Measurements from ENCODE around the gene KHK.
"Not testable (repeated sequence)": the region's sequence is repeated elsewhere in the genome, so short reads cannot be mapped to it uniquely, and the experiment has no call there.

The KHK gene

DNA sequence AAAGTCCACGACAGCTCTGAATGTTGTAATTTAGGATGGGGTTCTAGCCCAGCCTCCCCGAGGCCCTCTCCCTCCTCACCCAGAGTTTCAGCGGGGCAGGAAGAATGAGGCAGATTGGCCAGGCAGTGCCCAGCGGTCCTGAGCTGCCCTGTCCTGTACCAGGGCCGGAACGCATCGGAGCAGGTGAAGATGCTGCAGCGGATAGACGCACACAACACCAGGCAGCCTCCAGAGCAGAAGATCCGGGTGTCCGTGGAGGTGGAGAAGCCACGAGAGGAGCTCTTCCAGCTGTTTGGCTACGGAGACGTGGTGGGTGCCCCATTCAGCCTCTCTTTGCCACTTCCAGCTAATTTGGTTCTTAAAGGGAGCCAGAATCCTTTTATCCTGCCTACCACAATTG is 10.8 kb downstream of the KHK start:
- no peak for DNase-seq

DNA sequence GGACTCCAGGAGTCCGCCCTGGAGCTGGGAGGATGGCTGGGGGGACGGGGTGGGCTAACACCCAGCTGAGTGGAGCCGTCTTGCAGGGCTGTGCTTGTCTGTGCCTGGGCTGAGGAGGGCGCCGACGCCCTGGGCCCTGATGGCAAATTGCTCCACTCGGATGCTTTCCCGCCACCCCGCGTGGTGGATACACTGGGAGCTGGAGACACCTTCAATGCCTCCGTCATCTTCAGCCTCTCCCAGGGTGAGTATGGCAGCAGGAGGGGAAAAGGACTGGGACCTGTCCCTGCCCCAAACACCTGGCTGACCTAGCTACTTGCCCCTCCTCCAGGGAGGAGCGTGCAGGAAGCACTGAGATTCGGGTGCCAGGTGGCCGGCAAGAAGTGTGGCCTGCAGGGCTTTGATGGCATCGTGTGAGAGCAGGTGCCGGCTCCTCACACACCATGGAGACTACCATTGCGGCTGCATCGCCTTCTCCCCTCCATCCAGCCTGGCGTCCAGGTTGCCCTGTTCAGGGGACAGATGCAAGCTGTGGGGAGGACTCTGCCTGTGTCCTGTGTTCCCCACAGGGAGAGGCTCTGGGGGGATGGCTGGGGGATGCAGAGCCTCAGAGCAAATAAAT is 12.9 kb downstream of the KHK start:
- DNase-seq, result no peak

DNA sequence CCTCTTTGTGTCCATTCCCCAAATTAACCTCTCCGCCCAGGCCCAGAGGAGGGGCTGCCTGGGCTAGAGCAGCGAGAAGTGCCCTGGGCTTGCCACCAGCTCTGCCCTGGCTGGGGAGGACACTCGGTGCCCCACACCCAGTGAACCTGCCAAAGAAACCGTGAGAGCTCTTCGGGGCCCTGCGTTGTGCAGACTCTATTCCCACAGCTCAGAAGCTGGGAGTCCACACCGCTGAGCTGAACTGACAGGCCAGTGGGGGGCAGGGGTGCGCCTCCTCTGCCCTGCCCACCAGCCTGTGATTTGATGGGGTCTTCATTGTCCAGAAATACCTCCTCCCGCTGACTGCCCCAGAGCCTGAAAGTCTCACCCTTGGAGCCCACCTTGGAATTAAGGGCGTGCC is 13.5 kb downstream of the KHK start:
- DNase-seq, result no peak

DNA sequence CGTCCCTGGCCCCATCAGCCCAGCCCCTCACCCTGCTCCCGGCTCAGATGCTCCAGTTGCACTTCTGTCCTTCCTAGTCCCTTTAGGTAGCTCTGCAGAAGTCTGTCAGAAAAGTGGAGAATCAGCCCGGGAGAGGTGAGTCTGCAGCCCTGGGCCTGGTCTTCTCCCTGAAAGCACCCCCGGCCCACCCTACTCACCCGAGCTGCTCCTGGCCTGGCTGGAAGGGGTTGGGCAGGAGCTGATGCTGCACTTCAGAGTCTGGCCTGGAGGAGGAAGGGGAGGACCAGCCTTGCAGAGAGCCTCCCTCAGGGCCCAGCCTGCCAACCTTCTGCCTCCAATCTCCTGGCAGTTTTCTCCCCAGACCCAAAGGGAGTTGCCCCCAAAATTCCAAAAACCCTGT is 15.8 kb downstream of the KHK start:
- no peak for DNase-seq

DNA sequence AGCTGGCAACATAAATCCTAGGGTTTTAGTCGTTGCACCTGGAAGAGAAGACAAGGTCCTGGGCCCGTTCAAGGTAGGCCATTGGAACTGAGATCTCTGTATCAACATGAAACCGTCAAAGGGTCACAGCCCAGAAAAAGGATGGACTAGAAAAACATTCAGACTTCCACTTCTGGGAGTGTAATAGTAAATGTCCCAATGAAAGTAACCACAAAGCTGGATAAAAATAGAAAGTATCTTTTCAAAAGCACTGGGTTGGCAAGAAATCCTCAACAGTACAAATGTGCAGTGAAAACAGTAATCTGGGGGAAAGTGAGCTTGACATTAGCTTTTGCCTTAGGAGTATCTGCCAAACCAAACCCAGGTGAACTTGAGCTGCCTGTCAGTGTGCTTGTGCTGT is 19.4 kb downstream of the KHK start:
- no peak for DNase-seq

DNA sequence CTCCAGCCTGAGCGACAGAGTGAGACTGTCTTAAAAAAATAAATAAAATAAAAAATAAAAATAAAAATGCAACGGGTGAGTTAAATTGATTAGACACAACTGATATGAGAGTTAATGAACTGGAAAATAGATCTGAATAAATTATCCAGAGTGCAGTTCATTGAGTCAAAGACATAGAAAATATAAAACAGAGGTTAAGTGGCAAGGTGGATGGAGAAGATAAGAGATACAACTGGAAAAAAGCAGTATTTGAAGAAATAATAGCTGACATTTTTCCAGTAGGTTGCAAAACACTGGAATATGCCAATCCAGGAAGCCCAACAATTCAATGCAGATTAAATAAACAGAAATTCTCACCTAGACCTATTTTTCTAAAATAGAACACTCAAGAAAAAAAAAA is 21.6 kb downstream of the KHK start:
- DNase-seq, result no peak

DNA sequence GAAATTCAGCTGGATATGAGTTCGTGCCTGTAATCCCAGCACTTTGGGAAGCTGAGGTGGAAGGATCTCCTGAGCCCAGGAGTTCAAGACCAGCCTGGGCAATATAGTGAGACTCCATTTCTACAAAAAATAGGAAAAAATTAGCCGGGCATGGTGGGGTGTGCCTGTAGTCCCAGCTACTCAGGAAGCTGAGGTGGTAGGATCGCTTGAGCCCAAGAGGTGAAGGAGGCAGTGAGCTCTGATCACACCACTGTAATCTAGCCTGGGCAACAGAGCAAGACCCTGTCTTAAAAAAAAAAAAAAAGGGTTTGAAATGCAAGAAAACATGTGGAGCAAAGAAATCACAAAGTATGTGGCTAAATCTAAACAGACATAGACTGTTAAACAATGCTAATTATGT is 22.5 kb downstream of the KHK start:
- DNase-seq, result no peak

DNA sequence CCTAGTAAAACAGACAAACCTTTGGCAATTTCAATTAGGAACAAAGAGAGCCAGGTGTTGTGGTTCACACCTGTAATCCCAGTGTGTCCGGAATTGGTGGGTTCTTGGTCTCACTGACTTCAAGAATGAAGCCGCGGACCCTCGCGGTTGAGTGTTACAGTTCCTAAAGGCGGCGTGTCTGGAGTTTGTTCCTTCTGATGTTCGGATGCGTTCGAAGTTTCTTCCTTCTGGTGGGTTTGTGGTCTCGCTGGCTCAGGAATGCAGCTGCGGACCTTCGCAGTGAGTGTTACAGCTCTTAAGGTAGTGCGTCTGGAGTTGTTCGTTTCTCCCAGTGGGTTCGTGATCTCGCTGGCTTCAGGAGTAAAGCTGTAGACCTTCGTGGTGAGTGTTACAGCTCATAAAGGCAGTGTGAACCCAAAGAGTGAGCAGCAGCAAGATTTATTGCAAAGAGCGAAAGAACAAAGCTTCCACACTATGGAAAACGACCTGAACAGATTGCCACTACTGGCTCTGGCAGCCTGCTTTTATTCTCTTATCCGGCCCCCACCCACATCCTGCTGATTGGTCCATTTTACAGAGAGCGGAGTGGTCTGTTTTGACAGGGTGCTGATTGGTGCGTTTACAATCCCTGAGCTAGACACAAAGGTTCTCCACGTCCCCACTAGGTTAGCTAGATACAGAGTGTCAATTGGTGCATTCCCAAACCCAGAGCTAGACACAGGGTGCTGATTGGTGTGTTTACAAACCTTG is 24.2 kb downstream of the KHK start:
- not testable (repeated sequence) for DNase-seq

DNA sequence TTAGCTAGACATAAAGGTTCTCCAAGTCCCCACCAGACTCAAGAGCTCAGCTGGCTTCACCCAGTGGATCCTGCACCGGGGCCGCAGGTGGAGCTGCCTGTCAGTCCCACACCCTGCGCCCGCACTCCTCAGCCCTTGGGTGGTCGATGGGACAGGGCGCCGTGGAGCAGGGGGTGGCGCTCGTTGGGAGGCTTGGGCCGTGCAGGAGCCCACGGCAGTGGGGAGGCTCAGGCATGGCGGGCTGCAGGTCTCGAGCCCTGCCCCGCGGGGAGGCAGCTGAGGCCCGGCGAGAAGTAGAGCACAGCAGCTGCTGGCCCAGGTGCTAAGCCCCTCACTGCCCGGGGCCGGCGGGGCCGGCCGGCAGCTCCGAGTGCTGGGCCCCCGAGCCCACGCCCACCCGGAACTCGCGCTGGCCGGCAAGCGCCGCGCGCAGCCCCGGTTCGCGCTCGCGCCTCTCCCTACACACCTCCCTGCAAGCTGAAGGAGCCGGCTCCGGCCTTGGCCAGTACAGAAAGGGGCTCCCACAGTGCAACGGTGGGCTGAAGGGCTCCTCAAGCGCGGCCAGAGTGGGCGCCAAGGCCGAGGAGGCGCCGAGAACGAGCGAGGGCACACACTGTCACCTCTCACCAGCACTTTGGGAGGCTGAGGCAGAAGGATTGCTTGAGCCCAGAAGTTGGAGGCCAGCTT is 25.0 kb downstream of the KHK start:
- DNase-seq, result not testable (repeated sequence)

DNA sequence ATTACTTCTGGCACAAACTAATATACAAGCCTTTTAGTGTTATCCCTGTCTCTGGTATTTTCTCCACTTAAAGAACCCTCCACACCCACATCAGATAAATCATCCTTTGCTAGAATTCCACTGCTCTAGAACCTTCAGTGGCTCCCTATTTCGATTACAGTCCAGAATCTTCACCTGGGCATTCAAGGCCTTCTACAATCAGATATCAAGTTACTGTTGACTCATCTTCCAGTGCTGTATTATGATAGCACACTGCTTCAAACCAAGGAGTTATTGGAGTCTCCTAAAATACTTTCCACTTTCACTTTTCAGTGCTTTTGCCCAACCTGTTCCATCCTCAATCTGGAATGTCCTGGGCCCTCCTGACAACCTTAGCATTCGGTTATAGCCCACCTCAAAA is 28.9 kb downstream of the KHK start:
- no peak for DNase-seq

DNA sequence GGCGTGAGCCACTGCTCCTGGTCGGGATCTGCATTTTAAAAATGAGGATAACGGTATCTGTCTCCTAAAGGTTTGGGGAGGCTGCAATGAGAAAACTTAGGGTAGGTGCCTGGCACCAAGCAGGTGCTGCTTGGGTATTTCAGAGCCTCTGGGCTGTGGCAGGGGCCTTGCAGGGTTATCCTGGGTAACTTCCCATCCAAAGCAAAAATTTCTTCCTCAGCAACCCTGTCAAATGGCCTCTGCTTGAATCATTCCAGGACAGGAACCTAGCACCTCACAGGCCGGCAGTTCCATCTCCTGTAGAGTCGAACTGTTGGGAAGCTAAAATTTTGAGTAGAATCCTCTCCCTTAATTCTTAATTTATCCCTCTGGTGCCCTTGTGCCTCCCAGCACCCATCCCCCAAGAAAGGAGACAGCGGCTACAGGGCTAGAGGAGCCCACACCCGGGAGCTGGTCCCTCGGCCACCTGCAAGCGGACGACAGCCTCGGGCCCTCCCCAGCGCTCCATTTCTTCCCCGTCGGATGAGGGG is 31.5 kb downstream of the KHK start:
- no peak for DNase-seq

DNA sequence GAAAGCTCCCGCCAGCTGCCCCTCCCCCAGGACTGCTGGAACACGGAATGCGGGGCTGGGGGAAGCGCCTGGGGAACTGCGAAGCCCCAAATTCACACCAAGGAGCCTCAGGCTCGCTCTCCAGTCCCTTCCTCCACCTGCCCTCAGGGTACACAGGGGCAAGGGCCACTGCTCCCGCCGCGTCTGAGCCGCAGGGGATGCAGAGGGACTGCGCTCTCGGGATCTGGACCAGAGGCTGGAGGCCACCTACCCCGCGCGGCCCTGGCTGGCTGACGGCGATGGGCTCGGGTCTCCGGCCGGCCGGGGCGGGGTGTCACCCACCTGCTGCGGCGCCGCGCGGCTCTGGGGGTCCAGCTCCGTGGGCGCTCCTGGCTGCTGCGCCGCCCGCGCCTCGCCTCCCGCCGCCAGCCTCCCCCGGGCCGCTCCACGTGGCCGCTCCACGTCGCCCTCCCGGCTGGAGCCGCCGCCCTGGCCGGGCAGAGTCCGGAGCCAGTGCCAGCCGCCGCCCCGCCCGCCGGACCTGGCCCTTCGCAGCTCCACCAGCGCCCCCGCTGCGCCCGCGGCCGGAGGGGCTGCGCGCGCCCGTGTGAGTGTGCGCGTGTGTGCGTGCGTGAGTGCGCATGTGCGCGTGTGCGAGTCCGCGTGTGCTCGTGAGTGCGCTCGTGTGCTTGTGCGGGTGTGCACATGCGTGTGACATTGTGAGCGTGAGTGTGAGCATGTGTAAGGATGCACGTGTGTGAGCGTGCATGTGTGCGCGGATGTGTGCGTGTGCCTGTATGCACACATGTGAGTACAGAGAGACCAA is 32.2 kb downstream of the KHK start, which contains the start of gene CGREF1:
Gene CGREF1 (minus strand): TSS at position 604 of the 805 bp plus-strand sequence. CDS start 14,762 bp downstream, outside the sequence.
- peak; percentile 63 for DNase-seq

DNA sequence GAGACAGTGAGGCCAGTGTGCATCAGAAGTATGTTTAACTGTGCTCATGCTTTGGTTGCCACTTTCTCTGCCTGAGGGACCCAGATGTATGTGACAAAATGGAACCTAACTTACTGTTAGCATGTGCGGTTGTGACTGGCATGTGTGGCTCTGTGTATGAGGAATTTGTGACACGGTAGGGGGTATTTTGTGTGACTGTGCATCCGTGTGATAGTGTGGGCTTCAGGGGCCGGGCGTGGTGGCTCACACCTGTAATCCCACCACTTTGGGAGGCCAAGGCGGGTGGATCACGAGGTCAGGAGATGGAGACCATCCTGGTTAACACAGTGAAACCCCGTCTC is 32.7 kb downstream of the KHK start:
- DNase-seq, result peak; percentile 52

DNA sequence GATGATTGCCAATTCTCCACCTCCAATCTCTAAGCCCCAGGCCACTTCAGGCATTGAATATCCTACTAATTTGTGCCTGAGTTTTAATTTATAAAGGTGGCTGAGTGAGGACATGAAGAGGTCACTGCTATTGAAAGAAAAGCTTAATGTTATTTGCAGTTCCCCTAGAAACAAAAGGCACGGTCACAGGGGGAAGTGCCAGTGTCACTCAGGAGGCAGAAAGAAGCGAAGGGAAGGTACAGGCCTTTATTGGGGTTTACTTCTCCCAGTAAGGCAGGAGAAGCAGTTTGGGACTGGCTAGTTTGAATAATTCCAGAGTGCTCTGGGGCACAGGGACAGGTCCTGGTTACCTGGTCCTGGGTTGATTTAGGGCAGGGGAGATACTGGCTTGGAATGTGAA is 35.3 kb downstream of the KHK start:
- no peak for DNase-seq

DNA sequence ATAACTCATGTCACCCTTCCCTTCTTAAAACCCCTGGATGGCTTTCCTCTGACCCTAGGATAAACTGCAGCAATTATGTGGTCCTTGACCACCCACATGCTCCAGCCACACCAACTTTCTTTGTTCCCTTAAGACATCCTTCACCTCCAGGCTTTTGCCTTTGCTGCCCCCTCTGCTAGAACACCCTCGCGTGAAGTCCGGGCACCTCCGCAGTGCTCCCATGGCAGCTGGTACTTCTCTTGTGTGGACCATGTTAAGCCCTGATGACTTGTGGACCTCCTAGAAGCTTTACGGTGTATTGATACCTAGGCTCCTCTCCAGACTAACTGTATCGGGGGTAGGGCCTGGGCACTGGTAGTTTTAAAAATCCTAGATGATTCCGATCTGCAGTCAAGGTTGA is 36.2 kb downstream of the KHK start:
- DNase-seq, result no peak

DNA sequence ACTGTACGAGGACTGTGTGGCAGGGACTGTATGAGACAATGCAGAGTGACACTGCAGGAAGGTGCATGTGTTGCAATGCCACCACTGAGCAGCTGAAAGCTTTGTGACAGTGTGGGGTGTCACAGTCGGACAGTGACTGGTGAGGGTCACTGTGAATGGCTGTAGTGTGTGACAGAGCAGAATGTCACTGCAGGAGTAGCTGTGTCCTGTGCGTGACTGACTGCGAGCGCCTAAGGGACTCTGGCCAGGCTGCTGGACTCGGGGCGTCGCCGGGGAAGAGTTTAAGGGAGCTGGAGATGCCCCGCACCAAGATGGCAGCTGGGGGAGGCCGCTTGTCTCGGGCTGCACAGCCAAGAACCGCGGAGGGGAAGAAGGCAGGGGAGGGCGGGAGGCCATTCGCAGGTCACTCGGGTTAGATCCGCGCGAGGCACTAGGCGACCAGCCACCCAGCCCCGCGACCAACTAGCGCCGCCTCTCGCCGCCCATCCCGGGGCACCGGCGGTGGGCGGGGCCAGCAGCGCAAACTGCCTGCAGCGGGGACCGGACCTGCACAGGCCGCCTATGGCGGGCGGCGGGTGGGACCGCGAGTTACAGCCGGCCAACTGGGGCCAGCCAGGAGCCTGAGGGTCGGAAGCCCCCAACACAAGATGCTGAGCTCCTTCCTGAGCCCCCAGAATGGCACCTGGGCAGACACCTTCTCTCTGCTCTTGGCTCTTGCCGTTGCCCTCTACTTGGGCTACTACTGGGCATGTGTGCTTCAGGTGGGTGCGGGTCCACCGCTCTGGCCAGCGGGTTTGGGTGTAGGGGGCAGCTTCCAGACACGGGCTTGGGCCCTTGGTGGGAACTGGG is 37.0 kb downstream of the KHK start, which contains the start of gene ABHD1:
Gene ABHD1 (plus strand): TSS at position 514 of the 849 bp plus-strand sequence. CDS start 134 bp downstream, at position 648.
- DNase-seq, result peak; percentile 51

DNA sequence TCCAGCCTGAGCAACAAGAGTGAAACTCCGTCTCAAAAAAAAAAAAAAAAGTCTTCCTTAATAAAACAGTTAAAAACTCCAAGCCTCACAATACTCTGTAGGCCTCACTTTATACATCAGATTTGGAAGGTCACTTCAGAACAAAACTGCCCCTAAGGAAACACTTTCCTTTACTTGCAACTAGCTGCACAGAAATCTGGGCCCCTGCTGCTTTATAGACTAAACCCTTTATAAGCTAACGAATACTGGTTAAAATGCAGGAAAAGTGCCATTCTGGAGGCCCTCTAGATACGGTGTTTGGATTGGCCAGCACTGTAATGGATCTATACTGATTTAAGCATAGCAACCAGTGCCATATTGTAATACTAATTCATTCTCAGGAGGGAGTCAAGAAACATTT is 38.5 kb downstream of the KHK start:
- DNase-seq, result no peak

DNA sequence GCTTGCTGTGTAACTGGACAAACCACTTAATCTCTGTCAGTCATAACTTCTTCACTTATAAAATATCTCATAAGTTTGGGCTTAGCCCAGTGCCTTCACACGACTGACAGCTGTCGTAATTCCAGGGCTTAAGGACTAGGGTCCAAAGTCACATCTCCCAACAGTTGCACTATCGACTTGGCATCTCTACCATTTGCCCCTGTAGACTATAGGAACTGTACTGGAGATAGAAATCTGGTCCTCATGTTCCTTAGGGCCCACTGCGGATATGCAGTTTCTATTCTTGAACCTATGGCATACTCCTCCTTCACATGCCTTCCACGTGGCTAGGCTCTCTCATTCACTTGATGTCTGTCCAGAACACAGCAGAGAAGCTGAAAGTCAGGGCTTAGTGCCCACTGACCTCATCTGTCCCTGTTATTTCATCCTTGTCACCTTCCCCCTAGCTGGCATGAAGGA is 39.7 kb downstream of the KHK start:
- peak; percentile 29 for DNase-seq

DNA sequence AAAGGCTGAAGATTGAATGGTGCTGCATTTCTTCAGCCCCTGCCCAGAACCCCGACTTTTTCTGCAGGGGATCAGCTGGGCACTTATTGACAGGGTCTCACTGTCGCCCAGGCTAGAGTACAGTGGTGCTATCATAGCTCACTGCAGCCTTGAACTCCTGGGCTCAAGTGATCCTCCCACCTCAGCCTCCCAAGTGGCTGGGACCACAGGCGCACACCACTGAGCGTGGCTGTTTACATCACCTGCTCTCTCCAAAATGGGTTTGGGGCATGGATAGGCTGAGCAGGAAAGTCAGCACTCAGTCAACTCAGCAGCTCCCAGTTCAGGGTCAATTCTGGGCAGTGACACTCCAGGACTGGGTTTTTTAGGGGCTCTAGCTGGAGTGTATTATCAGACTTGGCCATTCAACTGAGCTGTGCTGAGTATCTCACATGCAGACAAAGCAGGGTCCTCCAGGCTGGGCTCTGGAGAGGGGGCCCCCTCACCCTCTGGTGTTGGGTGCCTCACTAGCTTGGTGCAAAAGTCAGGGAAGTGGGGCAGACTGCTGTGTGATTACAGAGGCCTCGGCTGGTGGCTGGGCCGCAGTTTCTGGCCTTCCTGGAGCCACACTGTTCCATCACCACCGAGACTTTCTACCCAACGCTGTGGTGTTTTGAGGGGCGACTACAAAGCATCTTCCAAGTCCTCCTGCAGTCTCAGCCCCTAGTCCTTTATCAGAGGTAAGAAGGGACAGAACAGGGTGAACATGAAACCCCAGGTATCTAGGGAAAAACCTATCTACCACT is 41.5 kb downstream of the KHK start:
- no peak for DNase-seq

DNA sequence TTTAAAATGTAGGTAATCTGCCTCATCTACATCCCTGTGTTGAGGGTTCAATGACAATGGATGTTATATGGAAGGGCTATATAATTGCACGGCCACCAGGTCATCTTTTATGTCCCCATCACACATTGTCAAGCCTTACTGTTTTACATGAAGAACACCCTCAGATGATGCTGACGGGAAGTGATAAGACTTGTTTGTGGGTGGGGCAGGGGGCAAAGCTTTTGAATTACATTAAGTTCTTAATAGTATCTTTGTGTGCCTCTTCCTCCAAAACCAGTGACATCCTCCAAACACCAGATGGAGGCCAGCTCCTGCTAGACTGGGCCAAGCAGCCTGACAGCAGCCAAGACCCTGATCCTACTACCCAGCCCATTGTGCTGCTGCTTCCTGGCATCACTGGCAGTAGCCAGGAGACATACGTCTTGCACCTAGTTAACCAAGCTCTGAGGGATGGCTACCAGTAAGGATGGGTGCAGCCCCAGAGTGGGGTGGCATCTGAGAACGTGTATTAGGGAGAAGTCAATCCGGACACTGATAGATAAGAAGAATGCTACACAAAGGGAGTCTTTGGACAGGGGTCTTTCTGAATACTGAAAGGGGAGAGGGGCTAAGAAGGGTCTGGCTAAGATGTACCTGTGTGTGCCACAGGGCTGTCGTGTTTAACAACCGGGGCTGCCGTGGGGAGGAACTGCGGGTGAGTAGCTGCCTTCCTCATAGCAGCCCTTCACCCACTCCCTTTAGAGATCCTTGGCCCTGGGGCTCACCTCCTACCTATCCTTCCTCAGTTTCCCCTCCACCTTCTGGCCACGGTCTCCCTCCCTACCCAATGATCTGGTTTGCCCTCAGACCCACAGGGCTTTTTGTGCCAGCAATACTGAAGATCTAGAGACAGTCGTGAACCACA is 42.3 kb downstream of the KHK start:
- no peak for DNase-seq

Data from NCI-H82 (cell line).